KOPT-K1 (cell line): ENCODE measurements around the gene NLRP1.
A peak's percentile ranks its signal among the peaks of the same experiment; 100 is the strongest.

Experiments
- H3K27ac ChIP-seq: fragments of 200-600 bp; sonication (generic); 2 replicates; pipeline ENCODE4 v1.5.1; 2016; ENCODE audit warnings: antibody characterized with exemption, mild to moderate bottlenecking, low read depth, low read length; ENCODE audit not compliant: poor library complexity, severe bottlenecking
- H3K36me3 ChIP-seq: fragments of 200-600 bp; sonication (generic); 2 replicates; pipeline ENCODE4 v1.5.1; 2017; ENCODE audit warnings: antibody characterized with exemption, mild to moderate bottlenecking, low read length, moderate library complexity; ENCODE audit not compliant: insufficient read depth
- H3K9me3 ChIP-seq: fragments of 200-600 bp; sonication (generic); 2 replicates; pipeline ENCODE4 v1.5.1; 2017; ENCODE audit warnings: antibody characterized with exemption, low read length, mild to moderate bottlenecking; ENCODE audit not compliant: insufficient read depth, poor library complexity, severe bottlenecking

Gene NLRP1

DNA sequence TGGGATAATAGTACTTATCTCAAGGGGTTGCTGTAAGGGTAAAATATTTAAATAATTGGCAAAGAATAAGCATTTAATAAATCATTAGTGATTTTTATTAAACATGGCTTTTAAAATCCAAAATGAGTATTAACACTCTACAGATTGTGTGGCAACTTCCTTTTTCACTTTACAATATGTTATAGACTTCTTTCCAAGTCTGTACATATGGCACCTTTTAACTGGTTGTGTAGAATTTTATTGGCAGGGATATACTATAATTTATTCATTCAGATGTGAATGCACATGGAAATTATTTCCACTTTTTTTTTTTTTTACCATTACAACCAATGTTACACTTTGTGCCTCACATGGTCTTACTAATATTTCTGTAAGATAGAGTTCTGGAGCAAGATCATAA lies 15.7 kb upstream of the NLRP1 start:
- no peak overlapping the region for H3K27ac ChIP-seq
- no peaks in the 10 kb centered on the region for H3K36me3 ChIP-seq
- no peaks in the 10 kb centered on the region for H3K9me3 ChIP-seq

DNA sequence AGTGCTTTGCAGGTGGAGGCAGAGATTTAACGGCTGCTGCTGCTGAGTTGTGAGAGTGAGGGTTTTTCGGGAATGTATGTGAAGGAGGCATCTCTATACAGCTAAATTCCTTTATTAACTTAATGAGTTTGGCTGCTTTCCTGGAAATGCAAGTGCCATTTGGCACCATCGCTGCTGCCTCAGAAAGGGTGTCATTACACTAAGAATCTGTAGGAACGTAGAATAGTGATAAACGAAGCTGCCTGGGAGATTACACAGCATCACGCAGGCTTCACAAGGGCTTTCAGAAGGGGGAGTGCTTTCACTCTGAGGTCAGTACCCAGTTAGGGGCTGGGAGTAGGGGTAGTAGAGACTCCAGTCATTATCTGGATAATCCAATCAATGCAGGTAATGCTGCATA lies 14.1 kb upstream of the NLRP1 start:
- Histone ChIP-seq H3K27ac (no peak overlapping the region), H3K9me3 (no peaks in the 10 kb centered on the region), H3K36me3 (no peaks in the 10 kb centered on the region)

DNA sequence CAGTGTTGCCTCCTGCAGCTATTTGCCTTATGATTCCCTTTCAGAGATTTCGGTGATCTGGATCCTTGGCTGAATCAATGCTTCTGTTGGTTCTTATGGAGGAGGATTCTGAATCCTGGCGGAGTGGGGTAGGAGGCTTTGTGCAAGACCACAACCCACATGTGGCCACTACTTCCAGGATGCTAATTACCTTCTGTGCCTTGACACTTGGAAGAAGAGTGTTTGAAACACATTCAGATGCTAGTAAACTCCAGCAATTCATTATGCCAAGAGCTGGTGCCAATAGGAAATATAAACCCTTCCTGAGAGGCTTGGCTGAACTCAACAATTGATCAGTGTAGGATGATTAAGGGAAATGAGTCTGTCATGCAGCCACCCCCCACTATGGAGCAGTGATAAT lies 12.1 kb upstream of the NLRP1 start:
- H3K27ac ChIP-seq = no peak overlapping the region
- no peaks in the 10 kb centered on the region for H3K9me3 ChIP-seq
- no peaks in the 10 kb centered on the region for H3K36me3 ChIP-seq

DNA sequence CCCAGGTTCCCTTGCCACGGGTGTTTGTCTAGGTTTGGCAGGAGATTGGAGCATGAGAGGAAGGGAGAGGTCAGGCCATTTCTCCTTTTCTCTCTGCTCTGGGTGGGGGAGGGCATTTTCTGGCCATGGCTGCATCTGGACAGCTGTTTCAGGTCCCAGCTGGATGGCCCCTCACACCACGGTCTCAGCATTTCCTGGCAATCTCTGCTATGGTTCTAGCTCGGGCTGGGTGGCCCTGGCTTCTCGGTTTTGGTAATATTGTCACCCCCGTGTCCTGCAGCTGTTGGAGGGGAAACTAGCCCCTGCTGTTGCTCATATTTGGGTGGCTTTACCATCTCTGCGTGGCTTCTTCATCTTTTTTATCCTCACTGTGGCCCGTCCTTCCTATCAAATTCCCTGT lies 11.5 kb upstream of the NLRP1 start:
- H3K27ac ChIP-seq = no peak overlapping the region
- H3K36me3 ChIP-seq = no peaks in the 10 kb centered on the region
- H3K9me3 ChIP-seq = no peaks in the 10 kb centered on the region

DNA sequence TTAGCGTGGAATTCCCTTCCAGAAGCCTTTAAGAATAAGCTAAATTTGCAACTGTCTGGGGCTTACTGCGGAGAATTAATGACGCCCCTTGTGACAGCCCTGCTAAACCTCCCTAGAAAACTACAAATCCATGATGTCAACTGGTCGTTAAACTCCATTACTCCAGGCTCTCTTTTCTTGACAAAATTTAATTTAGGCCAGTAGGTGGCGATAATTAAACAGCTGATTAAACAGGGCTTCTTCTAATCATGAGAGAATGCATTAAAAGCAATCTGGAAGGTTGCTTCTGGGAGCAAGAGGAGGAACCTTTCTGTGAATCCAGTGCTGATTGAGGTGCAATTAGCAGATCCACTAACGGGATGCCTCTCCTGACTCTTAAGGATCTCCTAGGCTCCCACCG lies 8.1 kb upstream of the NLRP1 start:
- Histone ChIP-seq H3K9me3 (no peaks in the 10 kb centered on the region), H3K36me3 (no peaks in the 10 kb centered on the region), H3K27ac (no peak overlapping the region)

DNA sequence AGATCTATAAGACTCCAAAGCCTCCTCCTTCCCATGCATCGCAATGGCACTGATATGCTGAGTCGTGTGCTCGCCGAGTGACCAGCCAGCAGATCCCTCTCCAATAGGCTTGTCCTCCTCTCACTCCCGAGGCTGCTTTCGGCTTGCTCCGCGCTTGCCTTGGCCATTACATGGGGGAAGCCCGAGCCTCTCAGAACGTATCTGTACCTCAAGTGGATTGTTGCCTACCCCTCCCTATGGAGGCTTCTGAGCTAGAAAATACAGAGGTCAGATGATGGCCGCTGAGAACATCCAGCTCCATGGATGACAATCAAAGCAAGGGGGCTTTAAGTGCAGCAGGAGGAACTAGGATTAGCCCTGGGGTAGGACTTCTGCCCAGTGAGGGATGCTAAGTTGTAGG lies 7.7 kb upstream of the NLRP1 start:
- Histone ChIP-seq H3K36me3 (no peaks in the 10 kb centered on the region), H3K9me3 (no peaks in the 10 kb centered on the region), H3K27ac (no peak overlapping the region)

DNA sequence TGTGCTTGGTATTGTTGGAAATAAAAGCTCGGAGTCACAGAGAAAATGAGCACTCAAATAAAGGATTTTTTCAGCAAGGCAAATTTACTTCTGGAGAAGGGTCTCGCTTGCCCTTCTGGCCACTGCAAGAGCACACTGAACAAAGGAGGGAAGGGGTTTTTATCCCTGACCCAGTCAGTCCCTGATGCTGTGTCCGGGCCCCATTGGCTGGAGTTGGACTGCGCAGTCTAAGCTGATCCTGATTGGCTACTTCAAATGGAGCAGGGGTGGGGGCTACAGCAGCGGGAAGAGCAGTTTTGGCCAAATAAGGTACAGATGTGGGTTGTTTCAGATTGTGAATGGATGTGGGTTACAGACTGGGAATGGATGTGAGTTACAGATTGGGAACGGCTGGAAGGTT lies 4.3 kb upstream of the NLRP1 start:
- Histone ChIP-seq H3K27ac (no peak overlapping the region), H3K9me3 (no peaks in the 10 kb centered on the region), H3K36me3 (no peaks in the 10 kb centered on the region)

DNA sequence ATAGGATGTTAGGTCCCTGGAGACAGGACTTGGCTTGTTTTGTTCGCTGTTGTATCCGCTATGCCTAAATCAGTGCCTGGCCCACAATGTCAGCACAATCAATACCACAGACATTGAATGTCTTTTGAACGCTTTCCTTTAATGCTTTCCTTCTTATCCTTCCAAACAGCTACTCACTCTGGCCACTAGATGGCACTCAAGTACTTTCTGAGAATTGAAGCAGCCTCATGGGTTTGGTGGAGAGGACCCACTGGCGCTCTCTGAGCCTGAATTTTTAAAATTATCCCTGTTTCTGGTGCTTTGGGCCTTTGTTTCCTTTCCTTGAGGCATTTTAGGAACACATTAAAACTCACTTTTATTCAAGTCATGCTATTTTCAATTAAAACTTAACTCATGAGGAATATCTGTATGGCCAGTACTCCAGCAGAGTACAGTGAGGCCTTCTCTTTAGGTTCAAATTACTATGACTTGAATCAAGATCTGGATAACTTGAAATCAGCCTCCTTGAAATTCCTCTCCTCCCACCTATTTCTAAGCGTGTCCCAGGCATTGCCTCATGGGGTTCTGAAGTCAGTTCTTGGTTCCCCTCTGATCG lies 3.2 kb upstream of the NLRP1 start:
- Histone ChIP-seq H3K36me3 (no peaks in the 10 kb centered on the region), H3K9me3 (no peaks in the 10 kb centered on the region), H3K27ac (no peak overlapping the region)

DNA sequence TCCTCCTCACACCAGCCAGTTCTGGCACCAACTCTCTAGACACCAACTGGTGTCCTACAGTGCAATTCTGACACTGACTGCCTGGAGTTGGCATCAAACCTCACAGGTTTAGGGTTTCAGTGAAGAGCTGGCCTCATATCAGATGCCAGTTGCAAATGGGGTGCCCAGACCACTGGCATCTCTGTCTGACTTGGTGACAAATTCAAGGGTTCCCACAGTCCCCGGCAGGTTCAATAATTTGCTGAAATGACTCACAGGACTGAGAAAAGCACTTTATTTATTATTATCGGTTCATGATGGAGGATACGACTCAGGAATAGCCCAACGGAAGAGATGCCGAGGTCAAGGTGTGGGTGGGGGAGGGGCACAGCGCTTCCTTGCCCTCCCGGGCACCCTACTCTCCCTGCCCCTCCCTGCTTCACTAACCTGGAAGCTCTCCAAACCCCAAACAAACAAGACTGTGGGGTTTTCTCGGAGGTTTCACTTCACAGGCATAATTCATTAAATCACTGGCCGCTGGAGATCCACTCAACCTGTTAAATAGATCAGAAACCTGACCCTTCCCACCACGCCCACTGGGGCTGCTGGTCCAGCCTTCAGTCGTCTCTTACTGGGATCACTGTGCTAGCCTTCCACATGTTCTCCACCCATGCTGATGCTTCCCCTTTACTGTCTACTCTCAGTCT lies 1.7 kb upstream of the NLRP1 start:
- H3K9me3 ChIP-seq = no peaks in the 10 kb centered on the region
- H3K27ac ChIP-seq = no peak overlapping the region
- no peaks in the 10 kb centered on the region for H3K36me3 ChIP-seq

DNA sequence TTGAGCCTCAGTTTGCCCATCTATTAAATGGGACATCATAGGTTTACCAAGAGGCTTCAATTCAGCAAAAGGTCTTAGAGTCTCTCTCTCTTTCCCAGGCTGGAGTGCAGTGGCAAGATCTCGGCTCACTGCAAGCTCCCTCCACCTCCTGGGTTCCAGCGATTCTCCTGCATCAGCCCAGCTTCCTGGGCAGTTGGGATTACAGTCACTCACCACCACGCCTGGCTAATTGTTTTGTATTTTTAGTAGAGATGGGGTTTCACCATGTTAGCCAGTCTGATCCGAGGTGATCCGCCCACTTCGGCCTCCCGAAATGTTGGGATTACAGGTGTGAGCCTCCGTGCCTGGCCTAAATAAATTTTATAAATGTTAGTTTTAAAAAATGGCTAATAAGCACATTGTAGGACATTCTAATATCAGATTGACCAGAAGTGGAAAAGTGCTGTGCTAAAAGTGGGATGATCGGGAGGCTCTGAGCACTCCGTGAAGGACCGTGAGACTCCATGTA lies 1.0 kb upstream of the NLRP1 start:
- H3K27ac ChIP-seq = no peak overlapping the region
- H3K36me3 ChIP-seq = no peaks in the 10 kb centered on the region
- no peaks in the 10 kb centered on the region for H3K9me3 ChIP-seq

DNA sequence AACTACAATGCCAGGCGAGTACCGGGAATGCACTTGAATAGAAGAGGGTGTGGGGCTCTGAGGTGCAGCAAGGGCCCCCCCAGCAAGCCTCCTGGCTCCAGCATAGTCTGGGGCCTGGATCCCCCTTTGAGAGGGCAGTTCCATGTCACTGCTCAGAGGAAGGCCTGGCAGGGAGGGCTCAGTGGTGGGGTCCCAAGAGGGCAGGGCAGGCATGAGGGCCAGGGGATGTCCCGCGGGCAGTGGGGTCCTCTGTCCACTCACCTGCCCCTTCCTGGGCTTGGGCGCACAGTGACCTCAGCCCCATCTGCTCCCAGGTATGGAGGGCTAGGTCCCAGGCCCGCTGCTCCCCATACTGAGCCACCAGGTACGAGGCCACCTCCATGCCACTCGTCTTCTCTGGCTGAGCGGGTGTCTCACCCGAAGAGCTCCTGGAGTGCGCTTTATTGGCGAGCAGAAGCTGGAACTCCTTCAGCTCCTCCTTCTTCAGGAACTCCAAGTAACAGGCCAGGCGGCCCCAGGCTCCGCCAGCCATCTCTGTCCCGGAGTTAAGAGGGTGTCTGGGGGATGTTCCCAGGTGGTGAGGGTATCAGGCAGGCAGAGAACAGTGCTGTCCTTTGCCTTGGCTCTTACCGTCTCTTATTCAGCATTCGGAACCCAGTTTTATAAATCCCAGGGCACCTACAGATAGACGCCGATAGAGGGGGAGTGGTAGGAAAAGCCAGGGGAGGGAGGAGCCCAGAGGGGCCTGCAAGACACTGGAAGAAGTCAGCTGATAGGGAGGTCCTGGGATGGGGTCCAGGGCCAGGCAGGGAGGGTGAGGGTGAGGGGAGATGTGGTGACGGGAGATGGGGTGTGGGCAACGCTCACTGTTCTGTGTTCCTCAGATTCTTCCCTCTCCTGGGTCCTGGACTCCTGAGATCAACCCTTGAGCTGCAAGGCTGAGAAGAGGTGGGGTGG lies 605 bp downstream of the NLRP1 start:
- no peaks in the 10 kb centered on the region for H3K9me3 ChIP-seq
- H3K36me3 ChIP-seq = no peaks in the 10 kb centered on the region
- H3K27ac ChIP-seq = peak overlapping the region; percentile 62

DNA sequence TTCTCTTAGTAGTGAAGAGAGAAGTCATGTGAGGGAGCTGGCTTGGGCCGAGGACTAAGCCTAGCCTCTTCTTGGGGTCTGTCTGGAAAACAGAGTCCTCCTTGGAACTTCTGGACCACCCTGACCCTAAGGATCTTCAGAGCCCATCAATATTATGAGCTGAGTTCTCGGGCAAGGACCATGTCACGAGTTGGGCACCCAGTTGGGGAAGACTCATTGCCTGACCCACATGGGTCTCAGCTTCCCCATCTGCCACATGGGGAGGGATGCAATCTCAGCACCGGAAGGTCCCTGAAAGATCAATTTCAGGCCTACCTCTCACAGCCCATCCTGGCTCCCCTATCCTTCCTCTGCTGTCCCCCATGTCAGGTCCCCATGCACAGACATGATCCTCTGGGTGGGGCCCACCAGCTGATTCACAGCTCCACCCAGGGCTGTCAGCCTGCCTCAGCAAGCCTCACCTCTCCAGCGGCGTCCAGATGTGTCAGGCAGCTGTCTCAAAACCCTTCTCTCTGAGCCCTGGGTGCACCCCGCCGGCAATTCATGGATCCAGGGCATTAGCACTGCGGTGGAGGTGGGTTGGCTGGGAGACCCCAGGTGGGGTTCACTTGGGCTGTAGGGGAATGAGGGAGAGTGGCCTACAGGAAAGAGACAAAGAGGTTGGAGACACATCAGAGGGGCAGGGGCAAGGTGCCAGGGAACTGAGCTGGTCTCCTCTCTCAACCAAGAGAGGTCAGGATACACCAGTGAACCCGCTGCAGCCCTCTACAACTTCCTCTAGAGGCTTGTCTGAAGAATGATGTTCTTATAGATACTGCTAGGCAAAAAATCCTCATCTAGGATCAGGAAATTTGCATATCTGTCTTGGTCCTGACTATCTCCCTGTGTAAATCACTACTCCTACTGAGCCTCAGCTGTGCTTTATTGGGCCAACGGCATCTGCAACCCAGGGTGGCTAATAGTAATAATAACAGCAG lies 1.8 kb downstream of the NLRP1 start:
- Histone ChIP-seq H3K27ac (no peak overlapping the region), H3K36me3 (no peaks in the 10 kb centered on the region), H3K9me3 (no peaks in the 10 kb centered on the region)

DNA sequence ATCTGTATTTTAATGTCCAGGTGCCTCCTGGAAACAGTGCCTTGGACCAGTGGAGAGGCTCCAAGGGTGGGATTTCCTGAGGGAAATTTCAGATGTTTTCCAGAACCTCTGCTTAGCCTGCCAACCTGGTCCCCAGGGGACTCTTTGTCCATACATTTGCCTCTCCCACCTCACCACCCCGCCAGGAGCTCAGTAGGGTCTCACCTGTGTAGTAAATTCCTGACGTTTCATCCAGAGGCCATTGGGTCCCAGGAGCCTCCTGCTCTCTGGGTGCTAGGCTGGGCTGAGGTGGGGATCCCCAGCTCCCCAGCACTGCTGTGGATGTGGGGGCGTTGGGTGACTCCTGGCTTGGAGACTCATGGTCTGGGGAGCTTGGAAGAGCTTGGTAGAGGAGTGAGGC lies 2.7 kb downstream of the NLRP1 start:
- H3K9me3 ChIP-seq = no peaks in the 10 kb centered on the region
- H3K27ac ChIP-seq = no peak overlapping the region
- no peaks in the 10 kb centered on the region for H3K36me3 ChIP-seq

DNA sequence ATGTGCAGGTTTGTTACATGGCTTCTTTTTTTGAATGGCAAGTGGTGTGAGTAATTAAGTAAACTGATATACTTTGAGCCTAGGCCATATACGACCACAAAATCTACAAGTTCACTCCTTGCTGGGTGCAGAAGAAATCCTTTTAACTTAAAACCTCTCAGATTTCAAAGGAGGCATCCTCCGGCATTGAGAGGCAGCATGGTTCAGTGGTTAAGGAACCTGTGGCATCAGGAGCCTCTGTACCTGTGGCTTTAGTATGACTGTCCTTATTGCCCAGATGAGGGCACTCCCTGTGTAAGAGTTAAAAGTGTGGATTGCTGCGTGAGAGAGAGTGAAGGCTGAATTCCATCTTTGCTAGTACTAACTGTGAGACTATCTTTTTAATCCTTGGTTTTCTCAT lies 3.3 kb downstream of the NLRP1 start:
- Histone ChIP-seq H3K9me3 (no peaks in the 10 kb centered on the region), H3K27ac (no peak overlapping the region), H3K36me3 (no peaks in the 10 kb centered on the region)
